ENCODE measurements around the gene SELENON. TPM values are rescaled to one million over a fixed set of nuclear protein-coding genes. Genes with fewer than 3 reads are reported as not detected.

Gene SELENON
- polyA plus RNA-seq, 3 donors = 1.5 to 31.5 (median 3.5) TPM

- Histone ChIP-seq H3K4me3 (replicated peaks in 1 of 3; ENCODE audit: low read depth in 2 of 3, low read length in 3 of 3) (no peak overlapping the region), H3K36me3 (replicated peaks in 1 of 2; ENCODE audit: control insufficient read depth in 1 of 2, insufficient read depth in 2 of 2, low read length in 2 of 2) (peaks cover 6 to 27% of the 10 kb centered on the region in 2 donors), H4K20me1 (ENCODE audit: insufficient read depth, low read length) (no peaks in the 10 kb centered on the region), H3K79me2 (ENCODE audit: insufficient read depth, low read length) (no peaks in the 10 kb centered on the region), H3K27me3 (ENCODE audit: control insufficient read depth in 2 of 2, insufficient read depth in 2 of 2, low read length in 2 of 2) (no peaks in the 10 kb centered on the region), H3K9ac (ENCODE audit: insufficient read depth, low read length, poor library complexity, severe bottlenecking) (no peak overlapping the region), H3K4me1 (ENCODE audit: control insufficient read depth in 1 of 2, insufficient read depth in 2 of 2, low read length in 2 of 2) (no peaks in the 10 kb centered on the region), H3K27ac (ENCODE audit: low read depth in 1 of 2, low read length in 2 of 2) (no peak overlapping the region), H2AFZ (ENCODE audit: insufficient read depth, low read depth, low read length, poor library complexity, severe bottlenecking) (no peak overlapping the region), H3K9me3 (replicated peaks in 1 of 2; ENCODE audit: control insufficient read depth in 1 of 2, insufficient read depth in 1 of 2, low read length in 2 of 2) (no peaks in the 10 kb centered on the region), H3K4me2 (replicated peaks; ENCODE audit: extremely low read depth, low read length, poor library complexity, severe bottlenecking) (no peak overlapping the region)
- Mint-ChIP-seq H3K27me3 (ENCODE audit: low read depth in 3 of 3) (peaks cover 0 to 2% (median 2%) of the 10 kb centered on the region in 3 donors), H3K4me1 (peaks cover 5% of the 10 kb centered on the region), H3K9me3 (no peaks in the 10 kb centered on the region), H3K27ac (no peak overlapping the region), H3K36me3 (peaks cover 23 to 32% of the 10 kb centered on the region in 2 donors), H3K4me3 (no peak overlapping the region)
- intact Hi-C loops (cut with micrococcal nuclease) = no loop called here
- no peak for TF ChIP-seq CTCF (IDR thresholded peaks at IDR 0.05)
- no peak for DNase-seq
- WGBS (ENCODE audit: insufficient coverage) = 85% methylated on average over 9 of the region's 10 CpGs
Observed at GRCh38 chr1:25763493-25763892, 36.5 kb upstream of the SELENON start.

- H3K27me3 ChIP-seq (ENCODE audit: control insufficient read depth in 2 of 2, insufficient read depth in 2 of 2, low read length in 2 of 2) = no peaks in the 10 kb centered on the region
- H3K4me1 ChIP-seq (ENCODE audit: control insufficient read depth in 1 of 2, insufficient read depth in 2 of 2, low read length in 2 of 2) = no peaks in the 10 kb centered on the region
- peaks cover 3 to 27% of the 10 kb centered on the region in 2 donors for H3K36me3 ChIP-seq (replicated peaks in 1 of 2; ENCODE audit: control insufficient read depth in 1 of 2, insufficient read depth in 2 of 2, low read length in 2 of 2)
- intact Hi-C loops (cut with micrococcal nuclease) = no loop called here
- no peak for DNase-seq
- peaks cover 1 to 2% (median 2%) of the 10 kb centered on the region in 3 donors for H3K27me3 Mint-ChIP-seq (ENCODE audit: low read depth in 3 of 3)
- H3K4me3 ChIP-seq (replicated peaks in 1 of 3; ENCODE audit: low read depth in 2 of 3, low read length in 3 of 3) = no peak overlapping the region
- H3K36me3 Mint-ChIP-seq = peaks cover 22 to 36% of the 10 kb centered on the region in 2 donors
- H3K27ac Mint-ChIP-seq = peak overlapping the region in 1 of 7 donors; percentile 53
- no peaks in the 10 kb centered on the region for H3K9me3 Mint-ChIP-seq
- 42% methylated on average over 4 of the region's 8 CpGs for WGBS (ENCODE audit: insufficient coverage)
- no peaks in the 10 kb centered on the region for H4K20me1 ChIP-seq (ENCODE audit: insufficient read depth, low read length)
- H3K79me2 ChIP-seq (ENCODE audit: insufficient read depth, low read length) = no peaks in the 10 kb centered on the region
- no peaks in the 10 kb centered on the region for H3K9me3 ChIP-seq (replicated peaks in 1 of 2; ENCODE audit: control insufficient read depth in 1 of 2, insufficient read depth in 1 of 2, low read length in 2 of 2)
- no peak overlapping the region for H3K4me2 ChIP-seq (replicated peaks; ENCODE audit: extremely low read depth, low read length, poor library complexity, severe bottlenecking)
- no peak overlapping the region for H2AFZ ChIP-seq (ENCODE audit: insufficient read depth, low read depth, low read length, poor library complexity, severe bottlenecking)
- no peak overlapping the region for H3K4me3 Mint-ChIP-seq
- H3K9ac ChIP-seq (ENCODE audit: insufficient read depth, low read length, poor library complexity, severe bottlenecking) = no peak overlapping the region
- no peak overlapping the region for H3K27ac ChIP-seq (ENCODE audit: low read depth in 1 of 2, low read length in 2 of 2)
- peaks cover 6% of the 10 kb centered on the region for H3K4me1 Mint-ChIP-seq
- TF ChIP-seq CTCF (IDR thresholded peaks at IDR 0.05) = no peak
Observed at GRCh38 chr1:25765136-25765922, 34.7 kb upstream of the SELENON start.
